Uterus (tissue), 2 donors: ENCODE data around the gene CFAP70.

Experiments used
- CTCF ChIP-seq, 4 experiments: fragments of 200-600 bp in 2 of 4; fragments of 450-650 bp in 2 of 4; sonication (generic) in 2 of 4; IDR thresholded peaks; one replicate each; pipeline ENCODE4 v1.5.1; 2016 to 2019; ENCODE audit warnings: antibody characterized with exemption in 4 of 4, mild to moderate bottlenecking in 2 of 4, moderate library complexity in 1 of 4
- POLR2A ChIP-seq, 2 donors: fragments of 450-650 bp; IDR thresholded peaks; one replicate each; pipeline ENCODE4 v1.6.1; 2016; ENCODE audit warnings: antibody characterized with exemption in 2 of 2, mild to moderate bottlenecking in 1 of 2, moderate library complexity in 1 of 2

GRCh38 chr10:73289958-73290357, 68.7 kb downstream of the CFAP70 start:
- no peak for TF ChIP-seq CTCF (IDR thresholded peaks at IDR 0.05)
- TF ChIP-seq POLR2A (IDR thresholded peaks at IDR 0.05), result no peak
